Measurements from ENCODE around the gene SBK1. TPM values are rescaled to one million over a fixed set of nuclear protein-coding genes. Genes with fewer than 3 reads are reported as not detected.

SBK1 gene
- total and polyA plus RNA-seq, 2 of the 4 experiments (the other 2 are of a cell fraction), result under 0.01 to 0.05 TPM

DNA sequence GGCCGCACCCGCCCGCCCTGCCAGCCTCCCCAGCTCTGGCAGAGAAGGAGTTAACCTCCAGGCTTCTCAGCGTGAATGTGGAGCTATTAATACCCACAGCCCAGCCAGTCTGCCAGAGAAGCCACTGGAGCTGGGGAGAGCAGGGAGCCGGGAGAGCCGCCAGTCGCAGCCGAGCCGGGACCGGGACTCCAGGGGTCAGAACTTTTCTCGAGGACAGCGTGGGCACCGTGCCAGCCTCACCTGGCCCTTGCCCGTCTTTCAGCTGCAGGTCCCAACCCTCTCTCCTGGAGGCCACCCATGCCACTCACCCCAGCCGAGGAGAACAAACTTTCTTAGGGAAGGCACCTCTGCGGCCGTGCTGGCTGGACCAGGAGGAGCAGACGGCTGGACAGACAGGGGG is 33.8 kb upstream of the SBK1 start:
- no peak overlapping the region for H2BK5ac ChIP-seq (ENCODE audit: low read depth, low read length, poor library complexity, severe bottlenecking)
- H3K27ac ChIP-seq (ENCODE audit: insufficient read depth, low read length), result no peak overlapping the region
- dilution Hi-C loops (cut with HindIII; ENCODE audit: low sequenced_read_pairs, unreplicated experiment), result no loop called here
- intact Hi-C loops (cut with micrococcal nuclease), result no loop called here
- POLR2A ChIA-PET (ENCODE audit: unreplicated experiment), result no interaction called here
- H3K4me3 ChIP-seq (ENCODE audit: insufficient read depth, low read depth, low read length), result no peak overlapping the region
- no peaks in the 10 kb centered on the region for H3K9me1 ChIP-seq (ENCODE audit: insufficient read depth, low read length)
- H3K18ac ChIP-seq (ENCODE audit: low read depth, low read length), result no peak overlapping the region
- H3K56ac ChIP-seq (ENCODE audit: extremely low read depth, insufficient read depth, low read length), result no peak overlapping the region
- H2BK20ac ChIP-seq (ENCODE audit: low read depth, low read length), result no peak overlapping the region
- no peak overlapping the region for H2AFZ ChIP-seq (replicated peaks; ENCODE audit: low read length, poor library complexity)
- no peak overlapping the region for H3K9ac ChIP-seq (ENCODE audit: low read depth, low read length)
- H2AK9ac ChIP-seq (replicated peaks; ENCODE audit: low read depth, low read length, poor library complexity), result no peak overlapping the region
- H3K4ac ChIP-seq (ENCODE audit: low read depth, low read length), result no peak overlapping the region
- H3K23ac ChIP-seq (ENCODE audit: low read depth, low read length), result no peak overlapping the region
- peak; percentile 4 for DNase-seq
- no peaks in the 10 kb centered on the region for H3K79me1 ChIP-seq (ENCODE audit: low read depth in 1 of 2, low read length in 2 of 2)
- H4K20me1 ChIP-seq (ENCODE audit: insufficient read depth, low read length), result no peaks in the 10 kb centered on the region
- in situ Hi-C loops (cut with MboI; ENCODE audit: low sequenced_read_pairs), result loop anchor here (10.0 kb wide), 1 partner anchor 56 kb away; no protein-coding TSS in a partner anchor
- CTCF ChIA-PET, result interaction anchor here (1.1 kb wide), 1 partner anchor 10 kb away, joined by 3 read pairs; no protein-coding TSS in a partner anchor
- no peaks in the 10 kb centered on the region for H3K36me3 ChIP-seq (ENCODE audit: control insufficient read depth, insufficient read depth, low read length)
- no peak overlapping the region for H3K14ac ChIP-seq (replicated peaks; ENCODE audit: low read depth, low read length)
- no TSS peak for BruUV-seq (replicated peaks)
- no peak overlapping the region for H2BK120ac ChIP-seq (ENCODE audit: low read depth, low read length)
- H3K4me1 ChIP-seq (ENCODE audit: control insufficient read depth, insufficient read depth, low read length), result no peaks in the 10 kb centered on the region
- H2BK15ac ChIP-seq (ENCODE audit: low read depth, low read length), result no peak overlapping the region
- no peak overlapping the region for H4K8ac ChIP-seq (ENCODE audit: low read depth in 2 of 2, low read length in 2 of 2)
- ATAC-seq (ENCODE audit: low read depth), result peak; percentile 84
- H4K91ac ChIP-seq (ENCODE audit: insufficient read depth, low read depth, low read length), result no peak overlapping the region
- H2AK5ac ChIP-seq (ENCODE audit: low read depth, low read length), result no peak overlapping the region
- WGBS, 2 experiments (ENCODE audit: extremely low coverage in 2 of 2, insufficient read length in 1 of 2), result 20% methylated on average over 1 of the region's 18 CpGs; no CpG with 5 or more reads in 1 of the 2 experiments
- no peak overlapping the region for H4K5ac ChIP-seq (ENCODE audit: low read depth, low read length)
- H3K9me3 ChIP-seq (ENCODE audit: control insufficient read depth, insufficient read depth, low read length), result 0 out of 2 replicates have a peak, but pooled peaks cover 2% of the 10 kb centered on the region
- H3K27me3 ChIP-seq (ENCODE audit: control insufficient read depth, insufficient read depth, low read length), result peaks cover 60% of the 10 kb centered on the region
- TF ChIP-seq POLR2A (IDR thresholded peaks at IDR 0.05; ENCODE audit: low read depth, low read length), result no peak
- TF ChIP-seq CTCF (conservative IDR thresholded peaks at IDR 0.05; ENCODE audit: low read depth, low read length), result no peak
- no peak for TF ChIP-seq ELK1 (IDR thresholded peaks at IDR 0.05; ENCODE audit: borderline replicate concordance, low read depth, low read length)
- H3K4me2 ChIP-seq (ENCODE audit: low read depth, low read length), result no peak overlapping the region

All from IMR-90 (cell line).